GM21619 (cell line): Measurements from ENCODE around the gene NDUFV1.
"Not testable (repeated sequence)": the region's sequence is repeated elsewhere in the genome, so short reads cannot be mapped to it uniquely, and the experiment has no call there.

ENCODE experiments used
- ATAC-seq: cut with Tn5 transposase; IDR thresholded peaks from one replicate; pipeline ENCODE4 v1.9.1; 2021; ENCODE audit not compliant: unreplicated experiment

NDUFV1 gene

DNA sequence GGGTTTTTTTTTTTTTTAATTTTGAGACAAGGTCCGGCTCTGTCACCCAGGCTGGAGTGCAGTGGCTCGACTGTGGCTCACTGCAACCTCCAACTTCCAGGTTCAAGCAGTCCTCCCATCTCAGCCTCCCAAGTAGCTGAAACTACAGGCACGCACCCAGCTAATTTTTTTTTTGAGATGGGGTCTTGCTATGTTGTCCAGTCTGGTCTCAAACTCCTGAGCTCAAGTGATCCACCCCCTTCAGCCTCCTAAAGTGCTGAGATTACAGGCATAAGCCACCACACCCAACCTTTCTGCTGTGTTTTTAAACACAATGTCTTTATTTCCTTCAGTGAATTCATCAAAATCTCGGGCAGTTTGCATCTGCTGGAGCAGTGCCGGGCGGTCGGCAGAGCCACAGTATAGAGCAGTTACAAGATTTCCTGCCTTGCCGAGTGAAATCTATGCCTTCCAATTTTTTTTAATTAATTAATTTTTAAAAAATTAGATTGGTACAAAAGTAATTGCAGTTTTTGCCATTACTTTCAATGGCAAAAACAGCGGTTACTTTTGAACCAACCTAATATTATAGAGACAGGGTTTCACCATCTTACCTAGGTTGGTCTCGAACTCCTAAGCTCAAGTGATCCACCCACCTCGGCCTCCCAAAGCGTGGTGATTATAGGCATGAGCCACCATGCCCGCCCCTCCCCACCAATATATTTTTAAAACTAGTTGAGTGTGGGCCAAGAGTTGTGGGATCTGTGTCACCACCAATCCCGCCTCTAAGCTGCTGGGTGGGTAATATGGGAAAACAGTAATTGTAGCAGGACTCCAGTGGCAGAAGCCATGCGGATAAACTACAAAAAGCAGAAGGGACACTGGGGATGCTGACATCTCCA is 46.5 kb downstream of the NDUFV1 start:
- ATAC-seq: no peak

DNA sequence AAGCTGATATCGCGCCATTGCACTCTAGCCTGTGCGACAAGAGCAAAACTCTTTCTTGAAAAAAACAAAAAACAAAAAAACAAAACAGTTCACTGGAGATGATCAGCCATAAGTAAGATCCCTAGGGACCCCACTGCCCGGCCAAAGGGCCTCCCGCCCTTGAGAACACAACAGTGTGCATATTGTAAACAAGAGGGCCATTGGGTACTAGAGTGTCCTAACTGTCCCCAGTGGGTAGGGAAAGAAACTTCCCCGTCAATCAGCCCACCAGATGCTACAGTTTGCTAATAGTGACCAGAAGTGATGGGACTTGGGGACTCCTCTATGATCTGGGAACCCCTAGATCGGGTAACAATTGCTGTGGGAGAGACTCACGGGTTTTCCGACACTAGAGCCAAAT is 47.5 kb downstream of the NDUFV1 start:
- ATAC-seq: no peak

DNA sequence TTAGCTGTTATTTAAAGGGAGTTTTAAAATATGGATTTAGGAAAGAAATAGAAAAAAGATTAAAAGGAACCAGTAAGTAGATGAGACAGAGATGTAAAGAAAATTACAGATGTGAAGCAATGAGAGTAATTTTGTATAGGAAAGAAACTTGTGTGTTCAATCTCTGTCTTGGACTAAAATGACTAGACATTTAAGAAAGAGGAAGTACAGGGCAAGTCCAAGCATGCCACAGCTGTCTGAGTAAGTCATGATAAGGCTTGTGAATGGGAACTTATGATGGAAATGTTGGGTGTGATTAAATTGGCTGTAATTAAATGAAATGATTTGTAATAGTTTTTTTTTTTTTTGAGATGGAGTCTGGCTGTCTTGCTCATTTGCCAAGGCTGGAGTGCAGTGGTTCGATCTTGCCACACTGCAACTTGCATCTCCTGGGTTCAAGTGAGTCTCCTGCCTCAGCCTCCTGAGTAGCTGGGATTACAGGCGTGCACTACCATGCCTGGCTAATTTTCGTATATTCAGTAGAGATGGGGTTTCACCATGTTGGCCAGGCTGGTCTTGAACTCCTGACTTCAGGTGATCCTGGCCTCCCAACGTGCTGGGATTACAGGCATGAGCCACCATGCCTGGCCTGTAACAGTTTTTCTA is 49.7 kb downstream of the NDUFV1 start:
- ATAC-seq: no peak

DNA sequence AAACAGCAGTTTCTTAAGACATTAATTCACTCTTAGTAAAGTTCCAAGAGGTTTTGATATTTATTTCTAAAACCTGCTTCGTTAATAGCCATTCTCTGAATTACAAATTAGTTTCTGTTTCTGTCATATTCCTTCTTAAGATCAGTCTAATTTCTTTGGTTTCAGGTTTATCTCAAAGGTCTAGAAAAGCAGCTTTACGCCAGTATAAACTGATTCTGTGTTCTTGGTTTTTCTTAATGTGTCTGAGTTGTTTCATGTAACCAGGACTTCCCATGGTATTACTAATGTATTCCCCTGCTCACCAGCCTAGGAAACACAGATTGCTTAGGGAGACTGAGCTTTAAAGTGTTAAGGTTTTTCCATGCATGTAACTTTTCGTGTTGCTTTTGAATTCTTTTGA is 50.6 kb downstream of the NDUFV1 start:
- ATAC-seq: no peak

DNA sequence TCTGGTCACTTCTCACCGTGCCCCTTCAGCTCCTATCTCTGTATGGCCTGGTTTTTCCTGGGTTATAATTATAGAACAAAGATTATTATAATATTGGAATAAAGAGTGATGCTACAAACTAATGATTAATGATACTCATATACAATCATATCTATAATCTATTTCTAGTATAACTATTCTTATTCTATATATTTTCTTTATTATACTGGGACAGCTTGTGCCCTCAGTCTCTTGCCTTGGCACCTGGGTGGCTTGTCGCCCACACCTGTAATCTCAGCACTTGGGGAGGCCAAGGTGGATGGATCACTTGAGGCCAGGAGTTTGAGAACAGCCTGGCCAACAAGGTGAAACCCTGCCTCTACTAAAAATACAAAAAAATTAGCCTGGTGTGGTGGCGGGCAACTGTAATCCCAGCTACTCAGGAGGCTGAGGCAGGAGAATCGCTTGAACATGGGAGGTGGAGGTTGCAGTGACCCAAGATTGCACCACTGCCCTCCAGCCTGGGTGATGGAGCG is 53.0 kb downstream of the NDUFV1 start:
- ATAC-seq: not testable (repeated sequence)

DNA sequence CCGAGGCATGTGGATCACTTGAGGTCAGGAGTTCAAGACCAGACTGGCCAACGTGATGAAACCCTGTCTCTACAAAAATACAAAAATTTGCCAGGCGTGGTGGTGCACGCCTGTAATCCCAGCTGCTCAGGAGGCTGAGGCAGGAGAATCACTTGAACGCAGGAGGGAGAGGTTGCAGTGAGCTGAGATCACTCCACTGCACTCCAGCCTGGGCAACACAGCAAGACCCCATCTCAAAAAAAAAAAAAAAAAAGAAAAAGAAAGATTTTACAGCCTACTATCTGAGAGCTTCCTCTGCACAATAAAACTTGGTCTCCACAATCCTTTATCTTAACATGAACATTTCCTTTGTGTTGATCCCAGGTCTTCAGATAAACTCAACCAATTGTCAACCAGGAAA is 54.0 kb downstream of the NDUFV1 start:
- ATAC-seq: not testable (repeated sequence)
